IPS-18a (cell line): ENCODE results near the gene B4GALNT3.

Experiments
- H3K27ac ChIP-seq: one replicate; pipeline ENCODE4 v1.5.1; 2013; ENCODE audit warnings: low read length
- H3K27me3 ChIP-seq: one replicate; pipeline ENCODE4 v1.6.1; 2013; ENCODE audit warnings: mild to moderate bottlenecking, low read length; ENCODE audit not compliant: control insufficient read depth, insufficient read depth
- H3K36me3 ChIP-seq: one replicate; pipeline ENCODE4 v1.6.1; 2013; ENCODE audit warnings: low read depth, low read length; ENCODE audit not compliant: control insufficient read depth
- H3K4me1 ChIP-seq: one replicate; pipeline ENCODE4 v1.6.1; 2013; ENCODE audit warnings: low read depth, low read length; ENCODE audit not compliant: control insufficient read depth
- H3K4me3 ChIP-seq: one replicate; pipeline ENCODE4 v1.5.1; 2013; ENCODE audit warnings: low read length
- H3K9ac ChIP-seq: one replicate; pipeline ENCODE4 v1.6.1; 2013; ENCODE audit warnings: mild to moderate bottlenecking, low read length, moderate library complexity
- H3K9me3 ChIP-seq: one replicate; pipeline ENCODE4 v1.6.1; 2013; ENCODE audit warnings: low read depth, low read length; ENCODE audit not compliant: control insufficient read depth

Gene B4GALNT3

DNA sequence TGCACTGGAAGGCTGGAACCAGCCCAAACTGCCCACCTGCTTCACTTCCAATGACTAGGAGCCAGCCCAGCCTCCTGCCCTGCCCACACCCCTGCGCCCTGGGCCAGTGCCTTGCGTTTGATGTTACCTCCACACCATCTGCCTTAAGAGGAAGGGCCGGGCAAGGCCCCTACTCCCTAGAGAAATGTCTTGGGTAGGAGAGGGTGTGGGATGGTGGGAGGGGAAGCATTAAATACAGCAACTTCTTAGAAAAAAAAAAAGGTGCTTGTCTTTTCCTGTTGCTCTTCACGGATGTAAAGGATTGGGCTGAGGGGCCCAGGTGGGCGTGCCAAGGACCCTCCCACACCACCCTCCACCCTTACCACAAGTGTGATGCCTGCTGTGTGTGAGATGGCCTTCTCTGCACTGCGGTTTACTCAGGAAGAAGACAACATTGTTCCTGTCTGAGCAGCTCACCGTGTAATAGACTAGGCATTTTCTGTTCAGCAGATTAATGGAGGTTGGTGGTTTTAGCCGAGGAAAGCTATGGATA, 103.6 kb downstream of the B4GALNT3 start:
- H3K27me3 ChIP-seq = no peaks in the 10 kb centered on the region
- no peaks in the 10 kb centered on the region for H3K4me1 ChIP-seq
- H3K36me3 ChIP-seq = no peaks in the 10 kb centered on the region
- H3K9ac ChIP-seq = no peak overlapping the region
- no peaks in the 10 kb centered on the region for H3K9me3 ChIP-seq
- H3K4me3 ChIP-seq = no peak overlapping the region
- no peak overlapping the region for H3K27ac ChIP-seq

DNA sequence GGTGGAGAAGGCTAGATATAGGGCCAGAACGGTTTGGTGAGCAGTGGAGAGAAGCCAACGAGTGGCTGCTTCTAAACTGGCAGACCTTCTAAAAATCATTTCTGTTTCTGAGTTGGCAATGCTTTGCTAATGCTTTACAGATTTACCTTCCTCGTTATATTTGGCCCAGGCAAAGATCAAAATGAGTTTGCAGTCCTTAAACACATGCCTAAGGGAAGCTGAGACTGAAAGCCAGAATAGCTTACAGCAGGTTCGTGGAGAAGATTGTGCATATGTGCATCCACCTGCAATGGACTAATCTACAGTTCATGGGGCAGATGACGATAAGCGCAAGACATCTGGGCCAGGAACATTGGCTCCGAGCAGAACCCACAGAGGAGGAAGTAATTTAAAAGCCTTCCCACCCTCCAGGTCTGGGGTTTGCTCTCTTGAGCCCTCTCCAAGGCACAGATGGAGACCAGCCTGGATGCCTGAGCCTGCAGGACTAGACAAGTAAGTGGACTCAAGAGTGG, 104.1 kb downstream of the B4GALNT3 start:
- H3K9me3 ChIP-seq = no peaks in the 10 kb centered on the region

DNA sequence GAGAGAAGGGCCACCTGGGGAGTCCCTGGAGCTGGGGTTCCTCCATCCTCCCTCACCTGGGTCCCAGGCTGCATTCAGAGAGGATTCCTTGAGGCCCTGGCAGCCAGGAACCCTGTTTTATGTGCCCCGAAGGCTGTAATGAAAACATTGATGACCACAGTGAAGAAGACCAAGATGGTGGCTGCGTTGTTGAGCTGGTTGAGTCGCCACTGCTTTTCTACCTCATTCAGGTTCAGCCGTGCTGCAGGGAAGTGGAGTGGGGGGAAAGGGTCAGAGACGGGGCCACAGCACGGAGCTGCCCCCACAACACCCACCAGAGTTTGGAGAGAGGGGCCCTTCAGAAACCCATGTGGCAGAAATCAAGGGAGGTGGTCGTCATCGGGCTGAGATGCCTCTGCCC, 105.4 kb downstream of the B4GALNT3 start:
- H3K27ac ChIP-seq = no peak overlapping the region
- no peak overlapping the region for H3K9ac ChIP-seq
- no peak overlapping the region for H3K4me3 ChIP-seq
- H3K9me3 ChIP-seq = no peaks in the 10 kb centered on the region
- peaks cover under 1% of the 10 kb centered on the region for H3K4me1 ChIP-seq
- peaks cover 5% of the 10 kb centered on the region for H3K27me3 ChIP-seq
- no peaks in the 10 kb centered on the region for H3K36me3 ChIP-seq

More for the DNA sequence above, 104.1 kb downstream of the B4GALNT3 start:
- no peak overlapping the region for H3K9ac ChIP-seq
- H3K4me3 ChIP-seq = no peak overlapping the region
- H3K36me3 ChIP-seq = no peaks in the 10 kb centered on the region
- no peaks in the 10 kb centered on the region for H3K4me1 ChIP-seq
- H3K27ac ChIP-seq = no peak overlapping the region
- H3K27me3 ChIP-seq = no peaks in the 10 kb centered on the region

DNA sequence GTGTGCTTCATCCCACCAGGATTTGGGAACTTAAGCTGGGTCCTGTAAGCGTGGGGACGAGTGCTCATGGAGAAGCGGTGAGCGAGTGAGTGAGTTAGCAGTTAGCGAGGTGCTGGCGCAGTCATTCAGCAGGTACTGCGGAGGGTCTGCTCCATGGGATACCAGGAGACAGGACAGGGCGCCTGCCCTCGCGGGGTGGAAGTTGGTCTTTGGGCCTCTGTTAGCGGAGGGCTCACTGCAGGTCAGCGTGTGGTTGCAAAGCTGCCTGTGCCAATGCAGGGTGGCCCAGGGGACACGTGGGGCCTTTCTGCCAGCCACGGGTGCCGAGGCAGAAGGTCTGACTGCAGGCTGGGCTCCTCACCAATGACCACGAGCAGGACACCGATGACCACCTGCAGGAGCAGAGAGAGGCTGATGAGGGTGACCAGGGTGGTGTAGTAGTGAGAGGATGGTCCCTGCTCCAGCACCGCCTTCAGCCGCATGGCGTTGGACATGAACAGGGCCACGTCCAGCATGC, 105.9 kb downstream of the B4GALNT3 start:
- Histone ChIP-seq H3K9me3 (no peaks in the 10 kb centered on the region), H3K27me3 (peaks cover 5% of the 10 kb centered on the region), H3K4me3 (no peak overlapping the region), H3K36me3 (no peaks in the 10 kb centered on the region), H3K27ac (no peak overlapping the region), H3K9ac (no peak overlapping the region), H3K4me1 (peaks cover 3% of the 10 kb centered on the region)

DNA sequence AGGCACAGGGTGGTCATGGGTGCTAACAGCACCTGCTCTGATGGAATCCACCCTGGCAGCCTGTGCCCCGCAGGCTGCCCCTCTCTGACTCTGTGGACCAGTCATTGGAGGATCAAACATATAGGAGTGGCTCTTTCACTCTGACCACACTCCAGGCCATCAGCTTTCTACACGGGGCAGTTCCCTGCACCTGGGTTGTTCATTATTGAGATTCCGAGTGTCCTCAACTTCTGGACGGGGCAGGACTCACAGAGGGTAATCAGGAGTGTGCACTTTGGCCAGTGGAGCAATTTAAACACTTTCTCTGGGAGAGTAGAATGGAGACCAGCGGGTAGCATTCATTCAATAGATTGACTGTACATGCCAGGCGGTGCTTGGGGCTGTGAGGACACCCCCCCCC, 108.7 kb downstream of the B4GALNT3 start:
- peaks cover 3% of the 10 kb centered on the region for H3K4me1 ChIP-seq
- no peak overlapping the region for H3K27ac ChIP-seq
- H3K36me3 ChIP-seq = no peaks in the 10 kb centered on the region
- no peak overlapping the region for H3K9ac ChIP-seq
- H3K4me3 ChIP-seq = no peak overlapping the region
- no peaks in the 10 kb centered on the region for H3K9me3 ChIP-seq
- peaks cover 5% of the 10 kb centered on the region for H3K27me3 ChIP-seq

DNA sequence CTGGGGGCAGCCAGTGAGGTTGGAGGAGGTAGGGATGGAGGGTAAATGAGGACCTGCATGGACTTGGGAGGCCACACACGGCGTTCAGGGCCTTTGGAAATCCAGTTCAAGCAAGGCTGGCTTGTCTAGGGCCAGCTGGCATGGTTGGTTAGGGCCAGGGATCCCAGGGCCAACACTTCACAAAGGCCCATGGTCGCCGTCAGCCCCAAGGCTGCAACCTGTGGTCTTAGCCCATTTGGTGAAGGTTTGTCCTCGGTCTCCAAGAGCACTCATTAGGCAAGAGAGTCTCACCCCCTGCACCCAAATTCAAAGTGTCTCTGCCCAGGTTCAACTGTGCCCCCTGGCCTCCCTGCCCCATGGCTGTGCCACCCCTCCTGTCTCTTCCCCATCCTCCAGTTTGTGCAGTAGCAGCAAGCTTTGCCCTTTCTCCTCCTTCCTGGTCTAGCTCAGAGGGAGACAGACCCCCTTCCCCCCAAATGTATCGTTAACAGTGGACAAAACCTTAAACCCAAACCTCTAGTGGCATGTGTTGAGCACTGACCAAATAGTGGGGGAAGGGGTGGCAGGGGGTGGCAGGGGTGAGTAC, 109.4 kb downstream of the B4GALNT3 start:
- H3K9me3 ChIP-seq = no peaks in the 10 kb centered on the region
- H3K9ac ChIP-seq = no peak overlapping the region
- peaks cover 5% of the 10 kb centered on the region for H3K27me3 ChIP-seq
- no peak overlapping the region for H3K27ac ChIP-seq
- H3K4me3 ChIP-seq = peak overlapping the region; percentile 79
- no peaks in the 10 kb centered on the region for H3K36me3 ChIP-seq
- H3K4me1 ChIP-seq = peaks cover 3% of the 10 kb centered on the region

DNA sequence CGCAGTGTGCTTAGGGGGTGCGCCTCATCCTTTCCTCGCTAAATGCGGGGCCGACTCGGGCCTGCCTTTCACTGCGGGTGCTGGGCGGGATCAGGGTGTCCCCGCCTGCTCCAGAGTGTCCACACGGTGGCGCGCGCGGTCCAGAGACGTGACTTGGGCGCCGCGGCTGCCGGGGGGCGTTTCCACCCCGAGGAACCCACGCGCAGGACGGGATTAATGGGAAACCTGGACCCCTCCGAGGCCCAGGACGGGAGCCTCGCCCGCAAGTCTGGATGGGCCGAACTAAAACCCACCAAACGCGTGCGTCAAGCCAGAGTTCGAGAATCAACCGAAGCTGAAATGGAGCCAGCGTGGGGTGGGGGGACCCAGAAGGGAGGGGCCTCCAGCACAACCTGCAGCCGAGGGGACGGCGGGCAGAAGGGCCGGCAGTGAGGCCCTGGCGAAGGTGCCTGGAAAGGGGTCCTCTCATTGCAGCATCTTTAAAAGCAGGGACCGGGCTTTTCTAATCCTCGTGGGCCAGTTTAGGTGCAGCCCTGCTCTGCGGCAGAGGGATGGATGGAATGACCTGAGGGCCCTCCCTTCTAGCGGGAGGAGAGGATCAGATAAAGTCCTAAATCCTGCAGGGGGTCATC, 110.2 kb downstream of the B4GALNT3 start:
- Histone ChIP-seq H3K9ac (peak overlapping the region; percentile 18), H3K4me3 (peak overlapping the region; percentile 79), H3K9me3 (no peaks in the 10 kb centered on the region), H3K27ac (no peak overlapping the region), H3K36me3 (no peaks in the 10 kb centered on the region), H3K4me1 (peaks cover 3% of the 10 kb centered on the region), H3K27me3 (peaks cover 5% of the 10 kb centered on the region)

DNA sequence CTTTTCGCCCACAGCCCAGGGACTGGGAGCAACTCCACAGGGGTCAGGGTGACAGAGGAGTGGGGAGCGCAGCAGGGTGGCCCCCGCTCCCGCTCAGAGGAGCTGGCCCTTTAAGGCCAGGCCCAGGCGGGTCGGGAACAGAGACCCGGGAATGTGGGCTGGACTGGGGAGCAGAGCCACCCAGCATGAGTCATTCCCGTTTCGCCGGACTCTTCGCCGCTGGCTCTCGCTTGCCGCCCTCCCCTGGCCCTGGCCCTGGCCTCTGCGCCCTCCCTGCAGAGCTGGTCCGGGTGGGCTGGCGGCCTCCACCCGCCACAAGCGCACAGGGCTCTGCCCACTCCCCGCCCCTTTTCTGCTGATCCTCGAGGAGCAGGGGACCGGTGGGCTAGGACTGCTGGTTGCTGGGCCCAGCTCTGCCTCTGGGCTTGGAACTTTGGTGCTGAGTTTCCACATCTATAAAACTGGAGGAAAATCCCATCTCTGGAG, 110.7 kb downstream of the B4GALNT3 start:
- Histone ChIP-seq H3K27me3 (peaks cover 8% of the 10 kb centered on the region), H3K9me3 (no peaks in the 10 kb centered on the region), H3K4me1 (peaks cover 3% of the 10 kb centered on the region), H3K9ac (peak overlapping the region; percentile 53), H3K27ac (no peak overlapping the region), H3K36me3 (no peaks in the 10 kb centered on the region), H3K4me3 (peak overlapping the region; percentile 79)

DNA sequence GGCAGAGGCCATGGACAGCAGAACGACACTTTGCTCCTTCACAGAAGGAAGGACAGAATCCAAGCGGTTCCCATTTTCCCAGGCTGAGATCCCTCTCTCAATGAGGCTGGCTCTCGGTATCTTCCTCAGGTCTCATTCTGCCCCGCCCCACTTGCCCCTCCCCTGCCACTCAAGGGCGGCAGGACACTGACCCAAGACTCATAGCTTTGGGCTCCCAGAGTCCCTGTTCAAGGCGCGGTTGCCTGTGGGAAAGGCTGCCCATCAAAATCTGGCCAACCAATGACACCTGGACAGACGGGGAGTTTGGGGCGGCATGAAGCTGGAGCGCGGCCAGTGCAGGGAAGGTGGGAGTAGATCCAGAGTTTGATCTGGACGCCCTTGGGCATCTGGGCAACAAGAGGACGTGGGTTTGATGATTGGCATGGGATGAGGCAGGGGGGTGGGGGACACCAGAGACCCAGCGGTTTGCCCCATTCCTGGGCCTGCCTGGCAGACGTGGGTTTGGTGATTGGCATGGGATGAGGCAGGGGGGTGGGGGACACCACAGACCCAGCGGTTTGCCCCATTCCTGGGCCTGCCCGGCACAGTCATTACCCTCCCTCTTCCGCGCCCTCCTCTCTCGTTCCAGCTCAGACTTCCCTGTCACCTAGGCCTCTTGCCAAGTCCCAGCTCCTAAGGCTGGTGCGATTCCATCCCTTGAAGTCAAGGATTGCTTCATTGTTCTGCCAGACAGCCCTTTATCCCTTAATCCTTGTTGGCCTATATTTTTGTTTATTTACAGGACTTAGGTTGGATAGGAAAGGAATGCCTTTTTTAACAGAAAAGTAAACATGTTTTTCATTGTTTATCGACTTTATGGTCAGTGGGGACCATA, 111.4 kb downstream of the B4GALNT3 start:
- Histone ChIP-seq H3K4me3 (peak overlapping the region; percentile 79), H3K27ac (no peak overlapping the region), H3K4me1 (peaks cover 3% of the 10 kb centered on the region), H3K36me3 (no peaks in the 10 kb centered on the region), H3K9me3 (no peaks in the 10 kb centered on the region), H3K27me3 (peaks cover 12% of the 10 kb centered on the region), H3K9ac (peak overlapping the region; percentile 53)

DNA sequence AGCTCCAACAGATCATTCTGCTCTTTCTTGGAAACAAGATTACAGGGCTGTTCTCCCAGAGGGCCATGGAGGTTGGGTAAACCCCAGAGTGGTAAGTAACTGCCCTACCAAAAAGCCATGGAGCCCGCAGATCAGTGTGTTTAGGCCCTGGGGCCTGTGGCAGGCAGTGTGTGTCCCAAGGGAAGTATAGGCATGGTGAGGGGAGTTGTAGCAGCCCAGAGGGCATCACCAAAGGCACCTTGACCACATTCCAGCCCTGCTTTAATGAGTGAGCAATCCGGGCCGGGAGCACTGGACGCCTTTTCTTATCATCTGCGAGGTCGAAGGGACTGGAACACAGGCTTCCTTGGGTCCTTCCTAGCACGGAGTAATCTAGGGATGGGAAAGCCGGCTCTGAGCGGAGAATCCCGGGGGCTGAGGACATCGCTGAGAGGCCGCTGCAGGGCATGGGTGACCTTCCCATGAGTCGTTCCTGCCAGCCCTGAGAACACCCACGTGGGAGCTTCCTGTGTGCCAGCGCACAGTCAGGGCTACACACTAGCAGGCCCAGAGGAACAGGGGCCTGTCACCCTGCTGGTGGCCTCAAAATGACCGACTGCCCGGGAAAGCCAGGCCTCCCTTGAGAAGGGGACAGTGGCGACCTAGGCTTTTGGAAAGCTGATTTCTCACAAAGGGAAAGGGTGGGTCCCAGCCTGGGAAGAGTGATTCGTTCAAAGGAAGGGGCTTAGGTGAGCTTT, 112.2 kb downstream of the B4GALNT3 start:
- Histone ChIP-seq H3K9me3 (no peaks in the 10 kb centered on the region), H3K4me1 (peaks cover 3% of the 10 kb centered on the region), H3K9ac (no peak overlapping the region), H3K27me3 (peaks cover 19% of the 10 kb centered on the region), H3K27ac (no peak overlapping the region), H3K4me3 (no peak overlapping the region), H3K36me3 (no peaks in the 10 kb centered on the region)
